Neural cell (in vitro differentiated cells): Measurements from ENCODE around the gene IKZF1. TPM values are rescaled to one million over a fixed set of nuclear protein-coding genes. Genes with fewer than 3 reads are reported as not detected.

Experiments used
- H2AFZ ChIP-seq: fragments of 200-600, 300-800 bp; sonication (generic), shearing (Covaris generic); 2 replicates; pipeline ENCODE4 v1.6.0; 2014; ENCODE audit warnings: low read depth, mild to moderate bottlenecking, antibody characterized with exemption, low read length, moderate library complexity
- H3F3A ChIP-seq: fragments of 200-600 bp; shearing (Covaris generic); 2 replicates; pipeline ENCODE4 v1.6.1; 2016; ENCODE audit warnings: mild to moderate bottlenecking, moderate library complexity, mixed read lengths, antibody characterized with exemption, low read length; ENCODE audit not compliant: insufficient read depth, poor library complexity, severe bottlenecking
- H3K27ac ChIP-seq: fragments of 200-600, 300-800 bp; sonication (generic), shearing (Covaris generic); 2 replicates; pipeline ENCODE4 v1.5.1; 2014; ENCODE audit warnings: mild to moderate bottlenecking, low read length, moderate library complexity
- H3K27me3 ChIP-seq: fragments of 300-800, 200-600 bp; sonication (generic), shearing (Covaris generic); 2 replicates; pipeline ENCODE4 v1.6.0; 2014; ENCODE audit warnings: mild to moderate bottlenecking, low read depth, low read length, moderate library complexity; ENCODE audit not compliant: insufficient read depth
- H3K36me3 ChIP-seq: fragments of 300-800, 200-600 bp; sonication (generic), shearing (Covaris generic); 2 replicates; pipeline ENCODE4 v1.5.1; 2014; ENCODE audit warnings: mild to moderate bottlenecking, antibody characterized with exemption, low read length, moderate library complexity; ENCODE audit not compliant: insufficient read depth
- H3K4me2 ChIP-seq: fragments of 300-800, 200-600 bp; sonication (generic), shearing (Covaris generic); 2 replicates; pipeline ENCODE4 v1.6.0; 2014; ENCODE audit warnings: mild to moderate bottlenecking, low read length
- H3K4me3 ChIP-seq: fragments of 300-800, 200-600 bp; sonication (generic), shearing (Covaris generic); 2 replicates; pipeline ENCODE4 v1.5.1; 2014; ENCODE audit warnings: mild to moderate bottlenecking, low read length, moderate library complexity
- H3K79me2 ChIP-seq: fragments of 200-600 bp; shearing (Covaris generic); replicated peaks from 2 replicates; pipeline ENCODE4 v1.6.0; 2014; ENCODE audit warnings: mild to moderate bottlenecking, low read length, moderate library complexity; ENCODE audit not compliant: insufficient read depth
- H3K9ac ChIP-seq: fragments of 300-800, 200-600 bp; sonication (generic), shearing (Covaris generic); 2 replicates; pipeline ENCODE4 v1.6.1; 2016; ENCODE audit warnings: mild to moderate bottlenecking, low read length, mixed read lengths
- H3K9me2 ChIP-seq: fragments of 200-600 bp; shearing (Covaris generic); 2 replicates; pipeline ENCODE4 v1.6.1; 2016; ENCODE audit warnings: mild to moderate bottlenecking, low read length, mixed read lengths; ENCODE audit not compliant: insufficient read depth
- H3K9me3 ChIP-seq: fragments of 200-600, 300-800 bp; sonication (generic), shearing (Covaris generic); 2 replicates; pipeline ENCODE4 v1.6.1; 2016; ENCODE audit warnings: mild to moderate bottlenecking, mixed run types, low read length, moderate library complexity, mixed read lengths
- H4K20me1 ChIP-seq: fragments of 200-600 bp; shearing (Covaris generic); 2 replicates; pipeline ENCODE4 v1.6.1; 2016; ENCODE audit warnings: mild to moderate bottlenecking, mixed run types; ENCODE audit not compliant: insufficient read depth
- CTCF ChIP-seq: fragments of 450-650 bp; IDR thresholded peaks from 2 replicates; pipeline ENCODE4 v1.5.1; 2014; ENCODE audit warnings: antibody characterized with exemption, mild to moderate bottlenecking, moderate library complexity; ENCODE audit not compliant: poor library complexity, severe bottlenecking
- EP300 ChIP-seq: fragments of 450-650 bp; conservative IDR thresholded peaks from 2 replicates; pipeline ENCODE4 v1.6.1; 2014; ENCODE audit warnings: antibody characterized with exemption, mild to moderate bottlenecking, moderate library complexity; ENCODE audit not compliant: poor library complexity, severe bottlenecking
- EZH2 ChIP-seq: fragments of 200-600, 300-800 bp; shearing (Covaris generic), sonication (generic); IDR thresholded peaks from 2 replicates; pipeline ENCODE4 v1.6.1; 2014; ENCODE audit warnings: antibody characterized with exemption, low read length, borderline replicate concordance, mild to moderate bottlenecking; ENCODE audit not compliant: insufficient read depth, poor library complexity, severe bottlenecking
- MXI1 ChIP-seq: fragments of 450-650 bp; conservative IDR thresholded peaks from 2 replicates; pipeline ENCODE4 v1.6.1; 2014; ENCODE audit warnings: antibody characterized with exemption, mild to moderate bottlenecking; ENCODE audit not compliant: poor library complexity, severe bottlenecking
- POLR2AphosphoS5 ChIP-seq: IDR thresholded peaks from 2 replicates; pipeline ENCODE4 v1.6.1; 2012
- RAD21 ChIP-seq: fragments of 450-650 bp; conservative IDR thresholded peaks from 2 replicates; pipeline ENCODE4 v1.6.1; 2014; ENCODE audit warnings: antibody characterized with exemption, mild to moderate bottlenecking, moderate library complexity
- REST ChIP-seq: IDR thresholded peaks from 2 replicates; pipeline ENCODE4 v1.6.1; 2012; ENCODE audit warnings: borderline replicate concordance
- SMC3 ChIP-seq: fragments of 450-650 bp; conservative IDR thresholded peaks from 2 replicates; pipeline ENCODE4 v1.6.1; 2014; ENCODE audit warnings: antibody characterized with exemption, mild to moderate bottlenecking, moderate library complexity; ENCODE audit not compliant: poor library complexity
- TAF1 ChIP-seq: IDR thresholded peaks from 2 replicates; pipeline ENCODE4 v1.6.1; 2012; ENCODE audit warnings: low read depth
- polyA plus RNA-seq: library from polyadenylated mRNA; depleted of rRNA; stranded (reverse); fragments of >200 nt; gene quantifications from 2 replicates; pipeline ENCODE4 v1.2.3, GENCODE V29; 2014

The IKZF1 gene
- polyA plus RNA-seq, 1 donor from 2014 or later: 0.24 TPM

GRCh38 chr7:50358779-50359178 is 54.3 kb downstream of the IKZF1 start:
- Histone ChIP-seq H3K36me3 (no peaks in the 10 kb centered on the region), H3K79me2 (no peaks in the 10 kb centered on the region), H3K4me2 (no peak overlapping the region), H3F3A (no peaks in the 10 kb centered on the region), H3K4me3 (no peak overlapping the region), H3K9me2 (no peaks in the 10 kb centered on the region), H3K27ac (no peak overlapping the region), H2AFZ (no peak overlapping the region), H3K27me3 (no peaks in the 10 kb centered on the region), H4K20me1 (no peaks in the 10 kb centered on the region), H3K9ac (no peak overlapping the region), H3K9me3 (no peaks in the 10 kb centered on the region)
- no peak for TF ChIP-seq RAD21

GRCh38 chr7:50359258-50359994 is 54.9 kb downstream of the IKZF1 start:
- Histone ChIP-seq H3K9me2 (no peaks in the 10 kb centered on the region), H3K27me3 (no peaks in the 10 kb centered on the region), H3K4me2 (no peak overlapping the region), H3K27ac (no peak overlapping the region), H3K9me3 (no peaks in the 10 kb centered on the region), H3K4me3 (no peak overlapping the region), H3F3A (no peaks in the 10 kb centered on the region), H4K20me1 (no peaks in the 10 kb centered on the region), H3K36me3 (no peaks in the 10 kb centered on the region), H3K79me2 (no peaks in the 10 kb centered on the region), H3K9ac (no peak overlapping the region), H2AFZ (no peak overlapping the region)
- TF ChIP-seq TAF1 (no peak), EZH2 (no peak), REST (no peak), EP300 (no peak), CTCF (no peak), SMC3 (no peak), POLR2AphosphoS5 (no peak), MXI1 (no peak)
